Umbilical cord (tissue), 2 donors: ENCODE results near the gene ABHD16B. TPM values are rescaled to one million over a fixed set of nuclear protein-coding genes. Genes with fewer than 3 reads are reported as not detected.
A peak's percentile ranks its signal among the peaks of the same experiment; 100 is the strongest.
"Not testable (repeated sequence)": the region's sequence is repeated elsewhere in the genome, so short reads cannot be mapped to it uniquely, and the experiment has no call there.

Experiments used
- DNase-seq: peaks from one replicate; pipeline ENCODE4 v3.0.0-alpha.2; 2015; ENCODE audit warnings: low spot score
- total RNA-seq: library from RNA; depleted of rRNA; stranded (reverse); fragments of >200 nt; gene quantifications from one replicate; pipeline ENCODE4 v1.2.3, GENCODE V29; 2014; ENCODE audit warnings: low replicate concordance; ENCODE audit not compliant: insufficient read depth

Gene ABHD16B
- total RNA-seq, 1 donor from 2014 or later: not detected

- no peak for DNase-seq
Observed at GRCh38 chr20:63834491-63834880, 26.8 kb upstream of the ABHD16B start.

- DNase-seq: peak; percentile 99
Observed at GRCh38 chr20:63835021-63835858, 26.1 kb upstream of the ABHD16B start.

GRCh38 chr20:63836458-63837344 is 24.6 kb upstream of the ABHD16B start:
- DNase-seq: no peak

GRCh38 chr20:63837479-63837878 is 23.8 kb upstream of the ABHD16B start:
- DNase-seq: no peak

GRCh38 chr20:63839620-63840019 is 21.7 kb upstream of the ABHD16B start:
- DNase-seq: no peak

- DNase-seq: no peak
Observed at GRCh38 chr20:63840405-63840828, 20.9 kb upstream of the ABHD16B start.

GRCh38 chr20:63842258-63842657 is 19.0 kb upstream of the ABHD16B start:
- DNase-seq: no peak

GRCh38 chr20:63843222-63843621 is 18.1 kb upstream of the ABHD16B start:
- DNase-seq: no peak

- DNase-seq: no peak
Observed at GRCh38 chr20:63843778-63844177, 17.5 kb upstream of the ABHD16B start.

GRCh38 chr20:63844511-63844991 is 16.7 kb upstream of the ABHD16B start:
- no peak for DNase-seq

GRCh38 chr20:63846128-63846771 is 15.0 kb upstream of the ABHD16B start:
- peak; percentile 94 for DNase-seq

GRCh38 chr20:63846888-63847236 is 14.4 kb upstream of the ABHD16B start:
- no peak for DNase-seq

GRCh38 chr20:63847237-63848002 is 13.9 kb upstream of the ABHD16B start:
- DNase-seq: no peak

GRCh38 chr20:63848003-63848911 is 13.0 kb upstream of the ABHD16B start:
- DNase-seq: no peak

- no peak for DNase-seq
Observed at GRCh38 chr20:63850689-63851547, 10.4 kb upstream of the ABHD16B start.

GRCh38 chr20:63851548-63851943 is 9.8 kb upstream of the ABHD16B start:
- not testable (repeated sequence) for DNase-seq

GRCh38 chr20:63853733-63854068 is 7.6 kb upstream of the ABHD16B start:
- not testable (repeated sequence) for DNase-seq

GRCh38 chr20:63854069-63854765 is 7.1 kb upstream of the ABHD16B start:
- peak; percentile 67 for DNase-seq
